Measurements from ENCODE around the gene SDE2. TPM values are rescaled to one million over a fixed set of nuclear protein-coding genes. Genes with fewer than 3 reads are reported as not detected.

The SDE2 gene
- 5.9 to 9.3 TPM (median 7.2 TPM) in 5 replicates for total RNA-seq (2022; extraction: Qiagen RNA extraction)

GRCh38 chr1:225999227-225999911 is at the start of gene SDE2:
TSS of gene SDE2 (minus strand) at chr1:225999343. CDS start at chr1:225999312, 31 bp downstream.

GRCh38 chr1:225941187-225941941 is 57.8 kb downstream of the SDE2 start, which contains the start of gene LEFTY2:
TSS of gene LEFTY2 (minus strand) at chr1:225941220. CDS start at chr1:225941140, 80 bp downstream.

Other genes starting within 250 kb of the SDE2 start
- 243 to 352 TPM (median 251 TPM) in 5 replicates for gene SRP9, start 221.5 kb downstream of the SDE2 start, total RNA-seq (2022; extraction: Qiagen RNA extraction)
- 208 to 247 TPM (median 225 TPM) in 5 replicates for gene EPHX1, start 189.2 kb downstream of the SDE2 start, total RNA-seq (2022; extraction: Qiagen RNA extraction)
- 5.1 to 8.0 TPM (median 7.1 TPM) in 5 replicates for gene TMEM63A, start 117.0 kb downstream of the SDE2 start, total RNA-seq (2022; extraction: Qiagen RNA extraction)
- 0.15 to 0.54 TPM (median 0.46 TPM) in 5 replicates for gene LEFTY1, start 110.2 kb downstream of the SDE2 start, total RNA-seq (2022; extraction: Qiagen RNA extraction)
- gene PYCR2, start 75.1 kb downstream of the SDE2 start, total RNA-seq (2022; extraction: Qiagen RNA extraction), result 49.2 to 65.6 TPM (median 63.2 TPM) in 5 replicates
- gene LEFTY2, start 58.1 kb downstream of the SDE2 start, total RNA-seq (2022; extraction: Qiagen RNA extraction), result 0.04 to 0.26 TPM (median 0.13 TPM) in 3 of 5 replicates, not detected in the others
- 417 to 460 TPM (median 430 TPM) in 5 replicates for gene H3-3A, start 63.4 kb upstream of the SDE2 start, total RNA-seq (2022; extraction: Qiagen RNA extraction)
- 21.4 to 29.6 TPM (median 25.7 TPM) in 5 replicates for gene ACBD3, start 187.4 kb upstream of the SDE2 start, total RNA-seq (2022; extraction: Qiagen RNA extraction)
- gene MIXL1, start 224.3 kb upstream of the SDE2 start, total RNA-seq (2022; extraction: Qiagen RNA extraction), result 0.04 to 0.18 TPM (median 0.09 TPM) in 5 replicates

All from A549 treated with CORT108297 at 1 μM for 4 hours (cell line).